ENCODE measurements around the gene FOXD4L4.
"Not testable (repeated sequence)": the region's sequence is repeated elsewhere in the genome, so short reads cannot be mapped to it uniquely, and the experiment has no call there.

Gene FOXD4L4

GRCh38 chr9:65737096-65737564, at the start of gene FOXD4L4:
TSS of gene FOXD4L4 (plus strand) at chr9:65737146. CDS start at chr9:65737146, 0 bp downstream.
- not testable (repeated sequence) for DNase-seq (ENCODE audit: low read depth)

- DNase-seq (ENCODE audit: low read depth) = not testable (repeated sequence)
Measured at GRCh38 chr9:65703550-65703949, 33.4 kb upstream of the FOXD4L4 start.

- DNase-seq (ENCODE audit: low read depth) = not testable (repeated sequence)
Measured at GRCh38 chr9:65714445-65714844, 22.5 kb upstream of the FOXD4L4 start.

DNA sequence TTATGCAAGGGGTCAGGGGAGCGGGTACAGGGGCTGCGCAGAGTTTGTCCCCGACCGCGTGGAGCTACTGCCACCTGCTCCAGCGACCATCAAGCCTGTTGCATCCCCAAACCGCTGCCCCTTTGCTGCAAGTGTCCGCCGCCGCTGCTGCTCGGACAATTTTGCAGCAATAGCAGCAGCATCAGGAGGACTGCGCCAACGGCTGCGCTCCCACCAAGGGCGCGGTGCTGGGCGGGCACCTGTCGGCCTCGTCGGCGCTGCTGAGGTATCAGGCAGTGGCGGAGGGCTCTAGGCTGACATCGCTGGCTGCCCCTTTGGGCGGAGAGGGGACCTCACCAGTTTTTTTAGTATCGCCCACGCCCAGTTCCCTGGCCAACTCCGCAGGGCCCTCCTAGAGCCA, 1.2 kb downstream of the FOXD4L4 start:
- DNase-seq (ENCODE audit: low read depth) = not testable (repeated sequence)
